ENCODE results near the gene FGF9.

FGF9 gene

DNA sequence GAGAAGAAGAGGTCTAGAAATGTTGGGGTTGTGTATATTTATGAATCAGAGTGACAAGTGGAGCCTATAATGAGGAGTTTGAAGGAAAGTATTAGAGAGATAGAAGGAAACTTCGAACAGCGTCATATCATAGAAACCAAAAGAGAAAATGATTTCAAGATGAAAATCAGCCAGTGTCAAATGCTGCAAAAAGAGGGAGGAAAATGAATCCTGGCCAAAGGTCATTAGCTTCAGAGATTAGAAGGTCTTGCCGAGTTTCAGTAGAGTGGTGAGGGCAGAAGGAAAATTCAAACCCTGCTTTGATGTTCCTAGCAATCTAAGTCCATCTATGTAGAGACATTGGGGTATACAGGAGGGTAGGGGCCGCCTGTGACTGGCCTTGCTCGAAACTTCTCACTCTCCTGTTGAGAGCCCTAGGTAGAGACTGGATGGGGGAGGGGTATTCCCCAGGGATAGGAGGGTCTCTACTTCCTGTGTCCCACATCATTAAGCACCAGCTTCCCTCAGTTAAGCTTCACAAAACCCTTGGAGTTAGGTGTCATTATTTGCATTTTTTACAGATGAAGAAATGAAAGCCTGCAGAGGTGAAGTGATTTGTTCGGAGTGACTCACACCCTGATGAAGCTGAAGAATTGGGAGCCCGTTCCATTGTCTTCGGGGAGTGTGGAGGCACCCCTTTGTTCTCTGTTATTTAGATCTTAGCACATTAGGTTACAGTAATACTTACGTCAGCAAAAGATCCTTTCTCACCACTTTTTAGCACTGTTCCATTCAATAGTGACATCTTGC is 62.8 kb downstream of the FGF9 start:
- no peak overlapping the region for H3K4me3 ChIP-seq
- peaks cover 25% of the 10 kb centered on the region for H3K9me3 ChIP-seq
- H3K4me1 ChIP-seq: peaks cover 60% of the 10 kb centered on the region
- no peaks in the 10 kb centered on the region for H3K27me3 ChIP-seq
- peak overlapping the region; percentile 38 for H3K4me2 ChIP-seq
- no peaks in the 10 kb centered on the region for H3K36me3 ChIP-seq
- no peak overlapping the region for H3K9ac ChIP-seq
- H3K27ac ChIP-seq: no peak overlapping the region
- H4K20me1 ChIP-seq: no peaks in the 10 kb centered on the region
- no peak for TF ChIP-seq Cebpa-rat (IDR thresholded peaks at IDR 0.05)

DNA sequence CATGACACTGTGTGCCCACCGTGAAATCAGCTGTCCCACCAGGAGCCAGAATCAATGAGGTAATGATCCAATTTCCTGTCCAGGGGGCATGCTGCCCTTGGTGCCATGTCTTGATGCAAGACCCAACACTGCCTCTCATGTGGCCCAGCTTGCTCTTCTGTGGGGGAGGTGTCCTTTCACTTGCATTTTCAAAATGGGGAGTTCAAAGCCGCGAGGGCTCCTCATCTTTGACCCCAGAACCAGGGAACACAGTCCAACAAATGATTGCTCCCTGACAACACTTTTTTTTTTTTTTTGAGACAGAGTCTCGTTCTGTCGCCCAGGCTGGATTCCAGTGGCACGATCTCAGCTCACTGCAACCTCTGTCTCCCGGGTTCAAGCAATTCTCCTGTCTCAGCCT is 64.1 kb downstream of the FGF9 start:
- H3K4me1 ChIP-seq: peaks cover 65% of the 10 kb centered on the region

DNA sequence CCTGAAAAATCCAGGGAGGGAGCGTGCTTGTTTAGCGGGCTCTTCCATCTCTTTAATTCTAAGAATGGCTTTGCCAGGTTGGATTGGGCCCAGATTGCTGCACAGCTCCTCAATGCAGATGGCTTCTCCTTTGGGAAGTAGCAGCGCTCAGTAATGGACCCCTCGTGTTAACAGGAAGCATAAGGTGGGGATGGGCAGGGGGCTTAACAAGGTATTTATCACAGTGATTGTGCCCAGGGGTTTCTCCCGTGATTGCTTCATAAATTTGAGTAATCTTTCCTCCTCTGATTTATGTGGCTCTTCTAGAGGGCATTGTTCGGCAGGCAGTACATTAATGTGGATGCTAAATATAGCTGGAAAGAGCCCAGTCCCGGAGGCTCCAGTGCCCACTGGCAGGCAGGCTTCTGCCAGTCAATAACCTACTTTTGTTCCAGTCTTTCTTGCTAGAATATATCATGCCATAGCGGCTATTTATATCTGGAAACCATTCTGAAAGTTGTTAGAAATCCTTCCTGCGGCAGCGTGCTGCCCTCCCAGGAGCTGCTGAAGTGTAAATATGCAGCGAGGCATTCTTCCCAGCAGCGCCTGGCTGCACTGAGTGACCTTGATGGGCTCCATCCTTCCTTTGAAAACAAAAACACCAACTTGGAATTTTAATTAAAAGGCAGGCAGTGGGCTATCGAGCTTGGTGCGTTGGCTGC is 65.0 kb downstream of the FGF9 start:
- peak overlapping the region; percentile 89 for H3K4me2 ChIP-seq
- H3K27me3 ChIP-seq: no peaks in the 10 kb centered on the region
- H4K20me1 ChIP-seq: no peaks in the 10 kb centered on the region
- peaks cover 67% of the 10 kb centered on the region for H3K4me1 ChIP-seq
- TF ChIP-seq Cebpa-rat (IDR thresholded peaks at IDR 0.05): no peak
- H3K9ac ChIP-seq: peak overlapping the region; percentile 70; the same call in 1 of the 2 replicates
- H3K36me3 ChIP-seq: no peaks in the 10 kb centered on the region
- peak overlapping the region; percentile 46; the same call in 1 of the 2 replicates for H3K27ac ChIP-seq
- peaks cover 21% of the 10 kb centered on the region for H3K9me3 ChIP-seq
- H3K4me3 ChIP-seq: peak overlapping the region; percentile 49; the same call in 1 of the 2 replicates

More for the DNA sequence above, 64.1 kb downstream of the FGF9 start:
- no peak overlapping the region for H3K27ac ChIP-seq
- H3K4me3 ChIP-seq: no peak overlapping the region
- peaks cover 25% of the 10 kb centered on the region for H3K9me3 ChIP-seq
- no peaks in the 10 kb centered on the region for H3K27me3 ChIP-seq
- H3K36me3 ChIP-seq: no peaks in the 10 kb centered on the region
- H3K9ac ChIP-seq: no peak overlapping the region
- no peak for TF ChIP-seq Cebpa-rat (IDR thresholded peaks at IDR 0.05)
- H4K20me1 ChIP-seq: no peaks in the 10 kb centered on the region
- H3K4me2 ChIP-seq: no peak overlapping the region; the same call in 1 of the 2 replicates

DNA sequence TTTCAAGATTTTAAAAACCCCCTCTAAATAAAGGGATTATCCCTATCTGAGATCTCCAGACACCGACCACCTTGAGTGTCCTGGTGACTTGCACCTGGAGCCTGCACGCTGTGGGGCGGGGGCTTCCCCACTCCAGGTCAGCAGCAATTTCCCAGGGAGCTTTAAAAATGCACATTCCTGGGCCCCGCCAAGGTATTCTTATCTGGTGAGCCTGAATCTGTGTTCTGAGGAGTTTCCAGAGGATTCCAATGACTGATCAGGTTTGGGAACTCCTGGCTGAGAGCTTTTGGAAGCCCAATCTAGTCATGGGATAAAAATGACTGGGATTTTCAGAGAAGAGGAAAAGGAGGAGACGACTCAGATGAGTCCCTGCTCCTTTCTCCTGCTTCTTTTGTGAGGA is 66.1 kb downstream of the FGF9 start:
- Histone ChIP-seq H3K9me3 (peaks cover 13% of the 10 kb centered on the region), H3K27me3 (no peaks in the 10 kb centered on the region), H3K27ac (no peak overlapping the region), H3K4me2 (peak overlapping the region; percentile 89), H3K4me3 (no peak overlapping the region), H4K20me1 (no peaks in the 10 kb centered on the region), H3K4me1 (peaks cover 69% of the 10 kb centered on the region), H3K36me3 (no peaks in the 10 kb centered on the region), H3K9ac (no peak overlapping the region)
- TF ChIP-seq Cebpa-rat (IDR thresholded peaks at IDR 0.05): no peak

DNA sequence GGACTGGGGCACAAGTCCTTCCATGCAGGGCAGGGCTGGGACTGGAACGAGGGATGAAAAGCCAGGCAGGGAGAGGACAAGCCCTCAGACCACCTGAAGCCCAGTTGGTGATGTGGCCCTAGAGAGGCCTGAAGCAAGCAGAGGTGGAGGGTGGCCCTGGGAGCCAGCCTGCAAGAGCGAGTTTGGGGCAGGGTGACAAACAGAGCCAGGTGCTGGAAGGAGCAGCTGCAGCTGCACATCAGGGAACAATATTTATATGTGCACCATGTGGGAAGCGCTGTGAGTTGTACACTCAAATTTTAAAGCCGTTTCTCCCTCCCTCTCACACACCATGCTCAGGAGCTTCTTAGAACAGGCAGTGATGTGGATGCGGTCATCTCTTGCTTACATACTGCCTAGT is 67.8 kb downstream of the FGF9 start:
- Histone ChIP-seq H3K4me1 (peaks cover 65% of the 10 kb centered on the region), H3K27me3 (no peaks in the 10 kb centered on the region), H3K4me3 (no peak overlapping the region), H4K20me1 (no peaks in the 10 kb centered on the region), H3K4me2 (peak overlapping the region; percentile 52), H3K9me3 (no peaks in the 10 kb centered on the region), H3K9ac (no peak overlapping the region), H3K27ac (no peak overlapping the region), H3K36me3 (no peaks in the 10 kb centered on the region)
- no peak for TF ChIP-seq Cebpa-rat (IDR thresholded peaks at IDR 0.05)

DNA sequence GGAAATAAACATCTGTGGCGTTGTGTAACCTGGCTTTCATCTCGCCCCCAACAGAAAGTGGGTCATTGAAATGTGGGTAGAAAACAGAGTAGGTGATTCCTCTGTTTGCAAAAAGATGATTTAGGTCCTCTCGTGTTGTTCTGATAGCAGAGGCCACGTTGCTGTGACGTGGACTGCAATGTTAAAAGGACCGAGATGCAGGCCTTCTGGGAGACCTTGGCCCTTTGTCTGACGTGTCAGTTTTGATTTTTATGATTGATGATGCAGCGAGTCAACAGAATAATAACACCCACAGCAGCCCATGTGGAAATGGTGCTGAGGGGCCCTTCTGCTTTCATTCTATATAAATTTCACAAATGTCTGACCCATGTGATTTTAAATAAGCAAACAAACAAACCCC is 68.9 kb downstream of the FGF9 start:
- Histone ChIP-seq H3K4me2 (peak overlapping the region; percentile 52), H4K20me1 (no peaks in the 10 kb centered on the region), H3K9me3 (no peaks in the 10 kb centered on the region), H3K4me3 (no peak overlapping the region), H3K36me3 (no peaks in the 10 kb centered on the region), H3K27me3 (no peaks in the 10 kb centered on the region), H3K27ac (no peak overlapping the region), H3K4me1 (peaks cover 59% of the 10 kb centered on the region), H3K9ac (no peak overlapping the region)
- no peak for TF ChIP-seq Cebpa-rat (IDR thresholded peaks at IDR 0.05)

DNA sequence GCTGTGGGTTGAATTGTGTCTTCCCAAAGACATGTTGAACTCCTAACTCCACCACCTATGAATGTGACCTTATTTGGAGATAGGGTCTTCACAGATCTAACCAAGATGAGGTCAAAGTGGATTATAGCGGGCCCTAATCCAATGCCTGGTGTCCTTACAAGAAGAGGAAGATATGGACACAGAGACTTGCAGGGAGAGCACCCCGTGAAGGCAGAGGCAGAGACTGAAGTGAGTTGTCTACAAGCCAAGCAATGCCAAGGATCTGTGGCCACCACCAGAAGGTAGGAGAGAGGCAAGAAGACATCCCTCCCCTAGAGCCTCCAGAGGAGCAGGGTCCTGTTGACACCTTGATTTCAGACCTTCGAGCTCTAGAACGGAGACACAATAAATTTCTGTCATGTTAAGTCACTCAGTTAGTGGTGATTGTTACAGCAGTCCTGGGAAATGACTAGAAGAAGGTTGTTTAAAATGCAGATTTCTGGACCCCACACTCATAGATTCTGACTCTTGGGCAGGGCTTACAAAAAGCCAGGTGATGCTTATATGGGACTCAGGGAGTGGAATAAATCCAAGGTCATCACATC is 70.6 kb downstream of the FGF9 start:
- no peaks in the 10 kb centered on the region for H3K9me3 ChIP-seq
- no peak overlapping the region for H3K27ac ChIP-seq
- H3K9ac ChIP-seq: no peak overlapping the region
- no peaks in the 10 kb centered on the region for H3K27me3 ChIP-seq
- no peaks in the 10 kb centered on the region for H3K36me3 ChIP-seq
- no peaks in the 10 kb centered on the region for H4K20me1 ChIP-seq
- no peak for TF ChIP-seq Cebpa-rat (IDR thresholded peaks at IDR 0.05)
- no peak overlapping the region for H3K4me3 ChIP-seq
- H3K4me2 ChIP-seq: no peak overlapping the region
- H3K4me1 ChIP-seq: peaks cover 45% of the 10 kb centered on the region

GRCh38 chr13:21742096-21742495 is 71.2 kb downstream of the FGF9 start:
- H3K27me3 ChIP-seq: no peaks in the 10 kb centered on the region

GRCh38 chr13:21744149-21744548 is 73.3 kb downstream of the FGF9 start:
- no peaks in the 10 kb centered on the region for H3K36me3 ChIP-seq
- no peaks in the 10 kb centered on the region for H3K27me3 ChIP-seq
- no peak overlapping the region for H3K4me3 ChIP-seq
- no peak overlapping the region for H3K4me2 ChIP-seq
- no peak overlapping the region for H3K9ac ChIP-seq
- H3K9me3 ChIP-seq: no peaks in the 10 kb centered on the region
- TF ChIP-seq Cebpa-rat (IDR thresholded peaks at IDR 0.05): no peak
- no peak overlapping the region for H3K27ac ChIP-seq
- no peaks in the 10 kb centered on the region for H4K20me1 ChIP-seq
- peaks cover 19% of the 10 kb centered on the region for H3K4me1 ChIP-seq

More at GRCh38 chr13:21742096-21742495, 71.2 kb downstream of the FGF9 start:
- Histone ChIP-seq H3K36me3 (no peaks in the 10 kb centered on the region), H3K4me1 (peaks cover 39% of the 10 kb centered on the region), H3K9me3 (no peaks in the 10 kb centered on the region), H3K4me2 (no peak overlapping the region), H3K27ac (no peak overlapping the region), H3K9ac (no peak overlapping the region), H4K20me1 (no peaks in the 10 kb centered on the region), H3K4me3 (no peak overlapping the region)
- TF ChIP-seq Cebpa-rat (IDR thresholded peaks at IDR 0.05): no peak

GRCh38 chr13:21745307-21745706 is 74.4 kb downstream of the FGF9 start:
- Histone ChIP-seq H3K27me3 (no peaks in the 10 kb centered on the region), H3K9me3 (peaks cover 6% of the 10 kb centered on the region; the same call in 1 of the 2 replicates)

More at GRCh38 chr13:21745307-21745706, 74.4 kb downstream of the FGF9 start:
- H3K4me3 ChIP-seq: no peak overlapping the region
- H3K9ac ChIP-seq: no peak overlapping the region
- no peaks in the 10 kb centered on the region for H4K20me1 ChIP-seq
- H3K4me2 ChIP-seq: no peak overlapping the region
- peaks cover 7% of the 10 kb centered on the region for H3K4me1 ChIP-seq
- H3K27ac ChIP-seq: no peak overlapping the region
- no peak for TF ChIP-seq Cebpa-rat (IDR thresholded peaks at IDR 0.05)
- H3K36me3 ChIP-seq: no peaks in the 10 kb centered on the region

Data from BLaER1 (cell line).